DMS153 (cell line): Measurements from ENCODE around the gene STX3.
"Not testable (repeated sequence)": the region's sequence is repeated elsewhere in the genome, so short reads cannot be mapped to it uniquely, and the experiment has no call there.

Experiments used
- DNase-seq: peaks from one replicate; lab custom pipeline; 2025; lab: John Stamatoyannopoulos, UW

Gene STX3

DNA sequence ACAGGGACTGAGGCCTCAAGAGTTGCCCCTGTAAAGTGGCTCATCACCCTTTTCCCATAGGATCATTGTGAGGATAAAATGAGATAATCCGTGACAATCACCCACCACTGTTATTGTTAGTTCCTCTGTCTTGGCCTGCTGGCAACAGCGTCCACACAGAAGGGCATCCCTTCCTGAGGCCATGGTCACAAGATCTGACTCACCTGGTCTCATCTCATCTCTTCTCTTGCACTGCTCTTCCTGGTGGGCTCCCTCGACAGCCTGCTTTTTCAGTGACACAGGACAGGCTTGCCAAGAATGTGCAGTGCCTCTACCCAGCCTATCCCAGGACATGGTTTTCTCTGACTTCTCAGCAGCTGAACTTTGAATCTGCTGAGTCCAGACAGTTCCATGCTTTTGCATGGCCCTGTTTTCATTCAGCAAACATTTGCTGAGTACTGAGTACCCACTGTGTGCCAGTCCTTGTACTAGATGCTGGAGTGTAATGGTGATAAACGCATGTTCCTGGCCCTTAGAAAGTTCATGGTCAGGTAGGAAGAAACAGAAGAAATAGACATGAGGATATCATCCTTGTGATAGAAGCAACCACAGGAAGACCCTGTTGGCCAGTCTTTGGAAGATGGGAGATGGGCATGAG lies 3.3 kb downstream of the STX3 start:
- DNase-seq: no peak

DNA sequence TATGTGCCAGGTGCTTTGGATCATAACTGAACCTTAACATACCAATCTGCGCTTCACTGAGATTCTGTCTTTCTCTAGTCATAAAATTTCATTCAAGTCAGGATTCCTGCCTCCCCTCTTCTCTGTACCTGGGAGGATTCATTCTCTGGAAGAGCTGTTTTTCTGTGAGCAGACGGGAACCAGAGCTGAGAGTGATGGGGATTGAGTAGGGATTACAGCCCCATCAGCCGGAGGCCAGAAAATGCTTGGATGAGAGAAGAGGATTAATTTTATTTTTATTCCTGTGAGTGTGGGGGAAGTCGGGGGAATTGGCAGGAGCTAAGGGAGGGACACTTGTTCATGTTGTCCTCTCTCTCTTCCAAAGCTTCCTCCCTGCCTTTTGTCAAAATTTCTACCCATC lies 4.7 kb downstream of the STX3 start:
- DNase-seq: no peak

DNA sequence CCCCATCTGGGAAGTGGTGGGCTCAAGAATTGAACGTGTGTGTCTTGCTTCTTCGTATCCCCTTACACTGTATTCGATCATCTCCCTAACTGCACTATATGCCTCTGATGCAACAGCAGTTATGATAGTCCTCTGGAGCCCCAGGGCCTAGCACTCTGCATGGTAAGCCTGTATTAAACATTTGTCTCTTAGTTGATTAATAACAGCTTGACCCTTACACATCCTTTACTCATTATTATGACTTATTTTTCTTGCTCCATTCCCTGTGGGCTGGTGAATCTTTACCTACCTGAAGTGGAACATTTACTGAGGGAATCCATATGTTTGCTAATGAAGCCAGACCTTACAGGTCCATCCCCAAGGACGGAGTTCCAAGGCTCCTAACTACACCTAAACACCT lies 5.6 kb downstream of the STX3 start:
- no peak for DNase-seq

DNA sequence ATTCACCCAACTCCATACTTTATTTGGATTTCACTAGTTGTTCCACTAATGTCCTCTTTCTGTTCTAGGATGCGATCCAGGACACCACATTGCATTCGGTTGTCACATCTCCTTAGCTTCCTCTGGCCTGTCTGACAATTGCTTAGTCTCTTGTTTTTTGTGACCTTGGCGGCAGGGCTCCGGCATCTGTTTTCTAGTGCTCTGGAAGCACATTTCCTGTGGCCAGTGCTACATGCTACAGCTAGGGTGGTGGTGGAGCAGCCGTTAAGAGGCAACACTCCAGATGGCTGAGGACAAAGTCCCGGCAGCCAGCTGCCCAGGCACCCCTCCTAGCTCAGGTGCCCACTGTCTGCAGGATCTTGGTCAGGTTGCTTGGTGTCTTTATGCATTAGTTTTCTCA lies 6.8 kb downstream of the STX3 start:
- no peak for DNase-seq

DNA sequence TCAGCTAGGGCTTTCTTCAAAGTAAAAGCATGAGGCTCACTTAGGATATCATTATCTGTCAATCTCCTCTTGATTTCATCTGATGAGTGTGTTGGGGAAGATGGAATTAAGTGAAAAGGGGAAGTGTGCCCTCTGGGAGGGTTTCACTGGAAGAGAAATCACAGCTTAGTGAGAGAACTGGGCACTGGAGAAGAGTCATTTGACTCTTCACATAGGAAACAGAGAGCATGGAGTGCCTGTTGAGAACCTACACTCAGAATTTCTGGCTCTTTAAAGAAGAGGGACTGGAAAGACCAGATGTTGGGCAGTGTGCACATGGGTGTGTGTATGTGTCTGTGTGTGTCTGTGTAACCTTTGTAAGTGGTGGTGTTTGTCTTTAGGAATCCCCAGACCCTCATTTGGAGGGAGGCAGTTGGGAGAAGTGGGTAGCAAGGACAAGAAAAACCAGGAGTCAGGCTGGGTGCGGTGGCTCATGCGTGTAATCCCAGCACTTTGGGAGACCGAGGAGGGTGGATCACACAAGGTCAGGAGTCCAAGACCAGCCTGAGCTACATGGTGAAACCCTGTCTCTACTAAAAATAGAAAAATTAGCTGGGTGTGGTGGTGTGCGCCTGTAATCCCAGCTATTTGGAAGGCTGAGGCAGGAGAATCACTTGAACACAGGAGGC lies 10.0 kb downstream of the STX3 start:
- no peak for DNase-seq

DNA sequence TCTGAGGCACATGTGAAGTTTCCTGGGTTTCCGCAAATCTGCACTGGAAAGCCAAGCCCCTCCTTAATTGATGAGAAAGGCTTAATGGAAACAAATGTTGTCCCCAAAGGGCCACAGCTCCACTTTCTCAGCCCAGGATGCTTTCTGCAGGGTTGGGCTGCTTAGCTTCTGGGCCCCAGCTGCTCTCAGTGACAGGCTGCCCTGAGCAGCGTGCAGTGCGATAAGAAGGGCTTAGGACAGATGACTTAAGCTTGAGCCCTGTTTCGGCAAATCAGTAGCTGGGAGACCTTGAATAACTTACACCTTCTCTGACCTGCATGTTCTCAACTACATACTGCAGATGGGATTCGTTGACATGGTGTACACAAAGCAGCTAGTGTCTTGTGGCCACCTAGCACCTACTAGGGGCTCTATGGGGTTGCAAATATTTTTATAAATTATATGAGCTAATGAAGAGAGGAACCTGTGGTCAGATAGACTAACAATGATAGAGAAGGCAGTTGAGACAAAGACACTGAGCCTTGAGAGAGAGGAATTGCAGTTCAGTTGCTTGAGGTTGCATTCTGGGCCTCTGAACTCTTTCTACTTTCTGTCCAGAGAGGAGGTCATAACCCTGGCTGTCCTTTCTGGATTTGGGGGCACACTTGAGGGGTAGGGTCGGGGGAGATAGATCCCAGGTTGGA lies 11.5 kb downstream of the STX3 start:
- DNase-seq: no peak

DNA sequence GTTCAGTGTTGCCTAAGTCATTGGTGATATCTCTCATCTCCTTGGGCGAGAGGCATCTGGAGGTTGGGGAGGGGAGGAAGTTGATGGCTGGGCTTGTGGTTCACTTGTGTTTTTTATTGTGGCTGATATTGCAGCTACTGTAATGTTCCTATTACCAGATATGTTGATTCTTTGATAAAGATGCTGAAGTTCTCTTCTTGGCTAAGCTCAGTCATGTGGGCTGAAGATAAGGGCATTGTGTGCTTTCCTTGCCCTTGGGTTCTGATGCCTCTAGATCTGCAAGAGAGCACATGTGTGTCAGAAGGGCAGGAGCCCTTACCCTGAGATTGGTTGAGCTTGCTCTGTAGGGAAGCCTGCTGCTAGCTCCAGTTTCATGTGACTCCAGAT lies 12.0 kb downstream of the STX3 start:
- no peak for DNase-seq

DNA sequence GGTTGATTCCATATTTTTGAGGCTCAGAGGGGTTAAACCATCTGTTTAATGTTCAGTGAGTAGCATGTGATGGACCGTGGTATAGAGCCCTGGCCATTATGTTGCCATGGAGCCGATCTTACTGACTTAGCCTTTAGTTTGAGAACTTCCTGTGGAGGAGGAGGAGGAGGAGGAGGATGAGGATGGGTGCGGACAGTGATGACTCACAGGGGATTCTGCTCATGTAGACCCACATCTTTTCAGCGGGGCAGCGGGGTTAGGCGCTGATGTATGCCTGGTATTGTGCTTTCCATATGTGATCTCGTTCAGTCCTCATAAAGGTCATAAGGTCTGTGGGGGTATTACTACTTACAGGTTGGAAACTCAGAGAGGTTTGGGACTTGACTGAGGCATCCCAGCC lies 13.9 kb downstream of the STX3 start:
- no peak for DNase-seq

DNA sequence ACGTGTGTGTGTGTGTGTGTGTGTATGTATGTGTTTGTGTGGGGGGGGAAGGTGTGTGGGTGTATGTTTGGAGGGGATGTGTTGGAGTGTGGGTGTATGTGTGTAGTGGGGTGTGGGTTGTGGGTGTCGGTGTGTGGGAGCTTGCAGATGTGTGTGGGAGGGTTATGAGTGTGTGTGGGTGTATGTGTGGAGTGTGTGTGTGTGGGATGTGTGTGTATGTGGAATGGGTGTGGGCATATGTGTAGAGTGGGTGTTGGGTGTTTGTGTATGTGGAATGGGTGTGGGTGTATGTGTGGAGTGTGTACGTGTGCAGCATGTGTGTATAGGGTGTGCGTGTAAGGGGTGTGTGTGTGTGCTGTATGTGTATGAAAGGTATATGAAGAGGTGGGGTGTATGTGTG lies 14.7 kb downstream of the STX3 start:
- no peak for DNase-seq

DNA sequence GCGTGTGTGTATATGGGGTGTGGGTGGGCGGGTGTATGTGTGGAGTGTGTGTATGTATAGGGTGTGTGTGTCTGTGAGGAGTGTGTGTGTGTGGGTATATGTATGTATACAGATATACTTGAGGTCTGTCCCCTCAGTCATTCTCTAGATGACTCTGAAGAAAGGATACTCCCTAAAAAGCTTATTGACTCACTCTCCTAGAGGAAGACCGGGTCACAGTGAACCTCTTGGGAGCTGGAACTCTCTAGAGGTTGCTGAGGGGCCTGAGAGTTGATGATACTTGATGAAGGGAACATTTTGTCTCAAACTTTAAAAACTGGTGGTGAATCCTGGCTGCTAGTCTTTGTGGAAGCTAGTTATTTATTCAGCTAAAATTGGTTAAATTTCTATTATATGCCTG lies 15.1 kb downstream of the STX3 start:
- no peak for DNase-seq

DNA sequence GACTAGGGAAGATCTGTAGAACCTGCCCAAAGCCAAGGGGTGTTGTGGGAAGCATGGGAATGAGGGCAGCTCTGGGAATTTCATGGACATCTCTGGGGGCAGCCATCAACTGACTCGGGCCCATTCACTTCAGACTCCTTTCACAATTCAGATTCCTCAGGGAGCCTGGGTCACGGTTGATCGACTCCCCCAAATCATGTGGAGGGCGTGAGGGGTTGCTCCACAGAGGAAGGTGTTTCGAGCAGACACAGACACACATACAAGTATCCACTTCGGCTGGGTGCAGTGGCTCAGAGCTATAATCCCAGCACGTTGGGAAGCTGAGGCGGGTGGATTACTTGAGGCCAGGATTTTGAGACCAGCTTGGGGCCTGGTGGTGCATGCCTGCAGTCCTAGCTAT lies 15.7 kb downstream of the STX3 start:
- DNase-seq: no peak

DNA sequence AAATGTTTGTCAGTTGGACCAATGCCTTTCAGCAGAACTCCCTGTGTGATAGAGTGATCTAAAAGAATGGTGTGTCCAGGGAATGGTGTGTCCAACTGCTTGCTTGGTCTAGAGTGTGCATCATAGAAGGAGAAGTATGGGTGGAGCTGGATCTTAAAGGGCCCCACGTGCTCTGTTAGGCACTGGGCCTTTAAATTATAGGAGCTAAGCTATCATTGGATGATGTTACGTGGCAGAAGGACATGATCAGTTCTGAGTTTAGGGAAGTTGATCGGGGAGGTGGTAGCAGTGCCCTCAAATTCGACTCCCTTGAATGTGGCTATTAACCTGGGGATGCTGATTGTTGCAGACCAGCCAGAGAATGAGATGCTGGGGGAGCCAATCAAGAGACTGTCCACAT lies 16.4 kb downstream of the STX3 start:
- no peak for DNase-seq

DNA sequence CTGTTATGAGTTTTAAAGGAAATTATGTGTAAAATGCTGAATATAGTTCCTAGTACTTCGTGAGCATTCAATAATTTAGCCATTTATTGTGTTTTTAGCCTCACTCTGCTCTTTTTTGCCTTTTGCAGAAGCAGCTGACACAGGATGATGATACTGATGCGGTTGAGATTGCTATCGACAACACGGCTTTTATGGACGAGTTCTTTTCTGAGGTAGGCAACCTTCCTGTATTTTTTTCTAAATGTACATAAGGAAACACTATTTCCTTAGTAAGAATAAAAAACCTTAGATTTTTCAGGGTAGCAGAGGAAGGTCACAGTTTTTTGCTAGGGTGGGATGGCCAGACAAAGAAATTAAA lies 17.9 kb downstream of the STX3 start:
- DNase-seq: no peak

DNA sequence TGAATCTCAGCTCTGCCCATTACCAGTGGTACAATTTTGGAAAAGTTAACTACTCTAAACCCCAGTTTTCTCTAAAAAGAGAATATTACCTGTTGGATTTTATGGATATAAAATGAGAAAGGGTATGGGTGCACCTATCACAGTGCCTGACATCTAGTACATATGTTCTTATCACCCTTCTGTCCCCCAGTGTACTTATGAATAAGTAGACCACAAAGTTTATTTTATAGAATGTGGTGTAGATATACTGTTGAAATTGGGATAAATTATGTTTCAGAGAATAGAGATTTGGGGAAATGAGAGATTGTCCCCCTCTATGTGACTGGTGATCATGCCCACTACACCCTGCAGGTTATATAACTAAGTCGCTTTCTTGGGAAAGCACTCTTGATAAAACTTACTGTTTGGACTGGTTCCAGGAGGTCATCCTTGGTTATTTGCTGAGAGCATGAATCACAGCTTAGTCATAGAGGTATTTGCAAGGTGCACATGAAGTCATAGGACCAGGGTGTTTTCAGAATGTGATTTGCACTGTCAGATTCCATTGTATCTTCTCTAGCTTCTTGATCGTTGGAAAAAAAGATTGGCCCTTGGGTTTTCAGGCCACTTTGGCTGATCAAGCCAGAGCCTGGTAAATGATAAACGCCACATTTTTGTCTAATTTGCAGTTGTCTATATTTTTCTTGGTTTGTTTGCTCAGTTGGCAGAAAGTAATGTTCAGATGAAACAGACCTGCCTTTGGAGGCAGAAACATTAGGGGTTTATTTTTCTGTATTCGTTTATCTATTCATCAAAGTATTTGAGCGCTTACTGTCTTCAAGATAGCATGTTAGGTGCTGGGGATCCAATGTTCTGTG lies 21.3 kb downstream of the STX3 start:
- DNase-seq: no peak

DNA sequence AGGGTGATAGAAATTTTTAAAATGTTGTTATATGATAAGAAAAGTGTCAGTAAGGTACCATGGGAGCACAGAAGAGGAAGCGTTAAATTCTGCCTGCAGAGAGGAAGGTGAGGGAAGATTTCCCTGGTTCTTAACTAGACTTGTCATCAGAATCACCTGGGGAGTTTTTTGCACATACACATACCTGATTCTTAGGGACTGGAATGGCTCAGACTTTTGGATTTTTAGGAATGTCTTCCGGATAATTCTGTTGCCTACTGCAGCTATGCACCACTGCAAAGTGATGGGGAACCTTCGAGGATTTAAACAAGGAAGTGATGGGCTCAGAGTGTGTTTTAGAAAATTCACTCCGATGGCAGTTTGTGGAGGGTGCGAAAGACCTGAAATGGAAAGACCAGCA lies 21.9 kb downstream of the STX3 start:
- DNase-seq: no peak

DNA sequence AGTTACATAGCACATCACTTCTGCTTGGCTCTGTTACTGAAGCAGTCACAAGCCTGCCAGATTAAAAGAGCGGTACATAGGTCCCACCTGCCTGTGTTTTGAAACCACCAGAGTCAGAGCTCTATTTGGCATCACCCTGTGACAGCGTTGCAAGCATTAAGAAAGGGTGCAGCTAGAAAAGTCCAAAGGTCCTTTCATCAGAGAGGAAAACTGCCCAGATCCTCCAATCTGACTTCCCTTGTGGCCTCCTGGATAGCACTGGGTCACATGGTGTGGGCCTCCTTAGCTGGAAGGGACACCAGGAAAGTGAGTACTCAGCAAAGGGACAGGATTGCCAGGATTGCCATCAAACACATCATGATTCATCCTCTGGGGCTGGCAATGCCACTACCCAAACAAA lies 22.9 kb downstream of the STX3 start:
- no peak for DNase-seq

DNA sequence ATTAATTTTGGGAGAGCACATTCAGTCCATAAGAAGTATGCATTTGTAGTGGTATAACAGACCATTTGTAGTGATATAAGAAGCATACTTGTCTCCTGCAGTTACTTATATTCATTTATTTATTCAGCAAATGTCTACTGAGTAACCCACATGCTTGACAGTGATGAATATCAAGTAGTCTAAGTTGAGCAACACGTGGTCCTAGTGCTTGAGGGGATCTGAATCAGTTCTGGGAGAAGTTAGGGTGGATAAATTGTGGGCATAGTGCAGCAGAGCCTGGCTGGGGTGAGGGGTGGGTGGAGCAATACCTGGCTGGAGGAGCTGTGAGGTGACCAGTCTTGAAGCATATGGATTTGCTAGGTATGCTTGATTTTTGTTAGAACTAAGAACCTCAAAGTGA lies 24.3 kb downstream of the STX3 start:
- no peak for DNase-seq

DNA sequence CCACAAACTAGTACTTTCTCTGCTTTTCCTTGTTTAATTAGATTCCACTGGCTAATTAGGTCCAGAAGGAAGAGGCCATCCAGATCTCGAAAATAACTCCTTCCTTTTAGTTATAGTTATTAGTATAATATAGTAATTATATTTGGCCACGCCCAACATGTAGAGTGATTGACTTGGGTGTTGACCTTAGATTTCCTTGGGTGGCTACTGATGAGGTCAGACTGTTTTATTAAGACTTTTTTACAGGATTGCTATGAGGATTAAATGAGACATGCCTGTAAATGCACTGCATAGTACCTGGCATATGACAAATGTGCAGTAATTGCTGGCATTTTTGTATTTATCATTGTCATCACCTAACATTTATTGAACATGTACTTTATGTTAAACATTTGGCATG lies 26.9 kb downstream of the STX3 start:
- no peak for DNase-seq

DNA sequence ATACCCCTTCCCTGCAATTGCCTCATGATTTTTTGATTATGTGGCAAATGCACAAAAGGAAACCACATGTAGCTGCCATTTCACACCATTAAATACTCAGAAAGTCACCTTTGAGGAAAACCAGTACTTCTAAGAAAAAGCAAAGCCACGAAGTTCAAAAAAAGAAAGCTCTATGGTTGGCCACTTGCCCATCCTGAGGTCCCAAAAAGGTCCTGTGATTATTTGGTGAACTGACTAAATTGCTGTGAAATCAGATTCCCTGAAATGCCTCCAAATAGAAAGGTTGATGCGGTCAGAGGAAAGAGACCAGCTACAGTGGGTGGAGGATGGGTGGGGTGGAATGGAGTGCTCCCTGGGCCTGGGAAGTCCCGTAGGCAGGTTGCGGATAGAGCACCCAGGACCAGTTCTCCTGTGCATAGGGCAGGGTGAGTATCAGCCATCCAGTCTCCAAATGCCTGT lies 28.5 kb downstream of the STX3 start:
- DNase-seq: no peak

DNA sequence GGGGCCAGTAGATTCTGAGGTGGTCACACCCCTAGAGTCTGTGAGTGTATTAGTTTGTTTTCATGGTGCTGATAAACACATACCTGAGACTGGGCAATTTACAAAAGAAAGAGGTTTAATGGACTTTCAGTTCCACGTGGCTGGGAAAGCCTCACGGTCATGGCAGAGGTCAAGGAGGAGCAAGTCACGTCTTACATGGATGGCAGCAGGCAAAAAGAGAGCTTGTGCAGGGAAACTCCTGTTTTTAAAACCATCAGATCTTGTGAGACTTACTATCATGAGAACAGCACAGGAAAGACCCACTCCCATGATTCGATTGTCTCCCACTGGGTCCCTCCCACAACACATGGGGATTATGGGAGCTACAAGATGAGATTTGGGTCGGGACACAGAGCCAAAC lies 29.3 kb downstream of the STX3 start:
- not testable (repeated sequence) for DNase-seq

DNA sequence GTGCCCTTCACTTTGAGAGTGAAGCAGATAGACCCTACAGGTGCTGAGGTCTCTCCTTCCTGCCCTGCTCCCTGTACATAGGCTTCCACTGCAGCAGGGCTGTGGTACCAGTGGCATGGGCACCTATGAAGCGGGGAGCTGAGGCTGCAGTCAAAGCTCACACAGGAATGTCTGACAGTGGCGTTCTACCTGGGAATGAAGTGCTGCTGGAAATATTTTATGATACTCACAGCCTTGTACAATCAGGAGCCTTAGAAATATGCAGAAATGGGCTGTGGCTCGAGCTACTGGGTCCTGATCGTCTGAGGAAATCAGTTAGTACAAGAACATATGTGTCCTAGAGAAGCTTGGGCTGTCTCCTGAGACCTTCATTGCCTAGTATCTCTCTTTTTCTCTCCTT lies 30.6 kb downstream of the STX3 start:
- no peak for DNase-seq

DNA sequence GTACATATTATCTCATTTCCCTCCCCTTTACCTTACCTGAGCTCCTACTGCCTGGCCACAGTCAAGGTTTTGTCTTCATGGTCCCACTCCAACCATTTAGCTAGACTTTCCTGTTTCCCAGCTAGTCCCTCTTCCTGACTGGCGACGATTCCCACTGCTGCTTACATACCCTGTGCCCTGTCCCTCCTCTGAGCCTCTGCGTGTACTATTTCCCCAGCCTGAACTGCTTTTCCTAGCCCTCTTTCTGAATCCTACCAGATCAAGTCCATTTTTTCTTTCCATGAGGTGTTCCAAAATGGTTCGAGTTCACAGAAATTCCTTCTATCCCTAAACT lies 32.0 kb downstream of the STX3 start:
- DNase-seq: no peak

DNA sequence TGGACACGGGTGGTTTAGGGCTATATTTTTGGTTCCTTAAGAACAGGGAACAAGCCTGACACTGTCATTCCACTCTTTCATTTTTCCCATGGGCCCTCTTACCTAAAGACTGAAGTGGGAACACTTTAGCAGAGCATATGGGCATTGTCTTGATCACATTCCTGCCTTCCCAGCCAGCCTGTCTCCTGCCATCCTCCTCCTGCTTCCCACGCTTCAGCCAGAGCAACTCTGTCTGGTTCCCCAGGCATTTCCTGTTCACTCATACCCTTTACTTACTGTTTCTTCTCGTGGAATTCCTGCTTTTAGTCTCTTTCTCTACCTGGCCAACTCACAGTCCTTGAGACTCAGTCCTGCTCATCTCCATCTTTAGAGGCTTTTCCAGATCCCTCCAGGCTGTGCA lies 32.6 kb downstream of the STX3 start:
- DNase-seq: no peak
